GM18870 (cell line): ENCODE measurements around the gene ST6GALNAC4.

Source experiments
- ATAC-seq: cut with Tn5 transposase; IDR thresholded peaks from one replicate; pipeline ENCODE4 v1.9.1; 2021; ENCODE audit warnings: moderate library complexity; ENCODE audit not compliant: unreplicated experiment

Gene ST6GALNAC4

GRCh38 chr9:127915801-127916719, 781 bp downstream of the ST6GALNAC4 start:
- ATAC-seq: no peak

DNA sequence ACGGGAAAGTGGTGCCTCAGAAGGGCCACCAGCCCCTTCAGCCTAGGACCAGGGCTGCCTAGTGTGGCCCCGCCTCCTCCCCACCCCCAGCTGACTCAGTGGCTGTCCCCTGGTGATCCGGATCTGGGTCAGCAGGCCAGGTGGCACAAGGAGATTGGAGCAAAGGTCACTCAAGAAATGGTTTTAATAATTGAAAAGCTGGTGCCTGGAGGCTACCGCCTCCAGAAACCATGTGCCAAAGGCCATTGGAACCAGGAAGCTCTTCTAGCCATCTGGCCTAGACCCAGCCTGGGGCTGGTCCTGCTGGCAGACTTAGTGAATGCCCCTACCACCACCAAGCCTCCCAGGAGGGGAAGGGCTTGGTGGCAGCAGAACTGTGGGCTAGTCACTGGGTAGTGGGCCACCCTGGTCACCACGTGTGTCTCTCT, 1.5 kb downstream of the ST6GALNAC4 start:
- ATAC-seq: no peak

GRCh38 chr9:127913682-127914081, 3.2 kb downstream of the ST6GALNAC4 start:
- ATAC-seq: no peak

DNA sequence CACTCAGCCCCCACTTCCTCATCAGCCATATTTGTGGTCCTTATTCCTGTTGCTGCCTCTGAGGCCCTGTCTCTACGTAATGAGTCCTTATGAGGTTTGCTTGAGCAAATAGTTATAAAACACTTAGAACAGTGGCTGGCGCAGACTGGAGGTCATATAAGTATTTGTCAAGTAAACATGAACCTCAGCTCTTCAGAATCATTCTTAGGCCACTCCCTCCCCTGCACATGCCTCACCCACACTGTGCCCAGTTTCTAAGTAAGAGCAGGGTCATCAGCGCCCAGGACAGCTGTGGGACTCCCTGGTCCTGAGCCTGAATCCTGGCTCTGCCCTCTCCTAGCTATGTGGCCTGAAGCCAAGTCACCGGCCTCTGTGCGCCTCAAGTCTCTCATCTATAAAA, 4.0 kb downstream of the ST6GALNAC4 start:
- ATAC-seq: no peak

DNA sequence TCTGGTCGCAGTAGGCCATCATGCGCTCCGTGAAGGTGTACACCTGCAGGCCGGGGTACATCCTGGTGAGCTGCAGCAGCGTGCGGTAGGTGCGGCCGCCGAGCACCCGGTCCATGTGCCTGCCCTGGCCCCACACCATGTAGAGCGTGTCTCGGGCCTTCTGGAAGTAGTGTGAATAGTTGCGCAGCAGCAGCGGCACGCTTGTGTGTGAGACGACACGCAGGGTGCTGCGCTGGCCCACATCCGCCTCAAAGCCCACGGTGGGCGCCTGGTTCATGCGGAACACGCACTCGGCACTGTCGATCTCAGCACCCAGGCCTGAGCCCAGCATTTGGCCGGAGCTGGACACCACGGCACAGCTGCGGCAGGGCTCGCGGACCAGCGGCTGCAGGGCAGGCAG, 4.5 kb downstream of the ST6GALNAC4 start:
- ATAC-seq: no peak

DNA sequence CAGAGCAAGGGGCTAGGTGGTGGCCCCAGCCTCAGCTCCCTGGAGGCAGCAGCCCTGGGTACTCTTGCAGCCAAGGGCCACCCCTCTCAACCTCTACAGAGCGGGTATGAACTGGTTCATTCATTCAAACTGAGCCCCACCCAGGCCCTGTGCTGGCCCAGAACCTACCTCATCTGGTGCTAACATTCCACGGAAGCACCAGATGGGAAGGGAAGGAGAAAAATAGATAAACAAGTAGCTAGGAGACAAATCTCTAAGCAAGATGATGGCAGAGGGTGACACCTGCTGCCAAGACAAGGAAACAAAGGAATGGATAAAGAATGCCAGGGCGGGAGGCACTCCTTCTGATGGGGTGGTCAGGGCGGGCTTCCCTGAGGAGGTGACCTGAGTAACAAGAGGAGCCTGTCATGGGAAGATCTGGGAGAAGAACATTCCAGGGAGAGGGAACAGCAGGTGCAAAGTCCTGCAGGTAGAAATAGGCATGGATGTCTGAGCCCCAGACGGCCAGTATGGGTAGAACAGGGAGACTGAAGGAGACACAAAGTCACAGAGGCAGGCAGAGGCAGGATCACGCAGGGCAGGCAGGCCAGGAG, 6.1 kb downstream of the ST6GALNAC4 start:
- ATAC-seq: no peak

DNA sequence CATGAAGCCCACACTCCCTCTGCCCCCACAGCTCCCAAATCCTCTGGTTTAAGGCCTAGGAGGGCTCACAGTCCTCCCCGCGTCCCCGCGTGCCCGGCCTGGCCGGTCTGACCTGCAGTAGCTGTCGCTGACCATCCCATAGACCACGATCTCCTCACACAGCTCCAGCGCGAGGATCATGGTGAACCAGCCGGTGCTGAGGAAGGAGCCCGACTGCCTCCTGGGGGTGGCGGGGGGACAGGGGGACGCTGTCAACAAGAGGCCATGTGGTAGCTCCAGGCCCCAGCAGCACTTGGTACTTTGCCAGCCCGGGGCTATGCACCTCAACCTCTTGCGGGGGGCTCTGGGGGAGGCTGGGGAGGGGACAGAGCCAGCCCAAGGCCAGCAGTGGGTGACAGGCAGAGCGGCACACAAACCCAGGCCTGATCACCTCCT, 7.0 kb downstream of the ST6GALNAC4 start:
- no peak for ATAC-seq

DNA sequence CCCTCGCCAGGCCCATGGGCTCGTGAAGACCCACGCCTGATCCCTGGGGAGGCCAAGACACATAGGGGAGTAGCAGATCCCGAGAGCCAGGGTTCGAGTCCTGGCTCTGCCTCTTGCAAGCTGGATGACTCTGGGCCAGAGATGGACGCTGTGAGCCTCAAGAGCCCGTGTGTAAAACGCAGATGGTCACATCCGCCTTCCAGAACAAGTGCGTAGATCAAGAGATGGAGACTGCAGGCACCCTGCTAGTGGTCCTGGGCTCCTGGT, 8.2 kb downstream of the ST6GALNAC4 start:
- no peak for ATAC-seq

- ATAC-seq: no peak
Observed at GRCh38 chr9:127907867-127908659, 8.8 kb downstream of the ST6GALNAC4 start.

GRCh38 chr9:127905788-127906191, 11.1 kb downstream of the ST6GALNAC4 start:
- no peak for ATAC-seq

DNA sequence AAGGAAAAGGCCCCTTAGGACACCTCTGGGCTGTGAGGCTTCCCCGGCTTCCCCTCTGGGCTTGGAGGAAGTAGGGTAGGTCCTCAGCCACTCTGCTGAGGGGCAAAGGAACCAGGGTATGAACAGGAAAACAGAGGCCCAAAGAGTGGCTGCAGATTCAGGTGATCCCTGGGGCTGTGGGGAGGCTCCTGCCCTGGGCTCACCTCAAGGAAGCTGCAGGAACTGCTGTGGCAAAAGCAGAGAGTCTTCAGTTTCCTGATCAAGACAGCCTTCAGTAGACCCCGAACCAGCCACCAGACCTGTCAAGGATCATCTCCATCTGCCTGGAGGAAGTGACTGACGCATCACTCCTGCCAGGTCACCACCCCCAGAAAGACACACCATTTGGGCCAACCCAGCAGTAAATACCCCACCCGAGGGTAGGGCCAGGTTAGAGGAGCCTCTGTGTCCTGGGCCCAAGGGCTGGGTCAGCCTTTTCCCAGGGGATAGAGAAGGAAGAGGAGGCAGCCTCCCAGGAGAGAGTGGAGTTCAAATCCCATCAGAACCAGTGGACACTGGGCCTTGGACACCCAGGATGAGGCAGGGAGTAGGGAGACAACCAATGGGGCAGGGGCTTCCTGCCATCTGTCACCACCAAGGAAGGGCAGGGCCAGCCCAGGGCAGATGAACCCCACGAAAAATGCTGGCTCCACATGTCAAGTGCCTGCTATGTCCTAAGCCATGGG, 11.7 kb downstream of the ST6GALNAC4 start:
- ATAC-seq: no peak

GRCh38 chr9:127904561-127905003, 12.3 kb downstream of the ST6GALNAC4 start:
- no peak for ATAC-seq

DNA sequence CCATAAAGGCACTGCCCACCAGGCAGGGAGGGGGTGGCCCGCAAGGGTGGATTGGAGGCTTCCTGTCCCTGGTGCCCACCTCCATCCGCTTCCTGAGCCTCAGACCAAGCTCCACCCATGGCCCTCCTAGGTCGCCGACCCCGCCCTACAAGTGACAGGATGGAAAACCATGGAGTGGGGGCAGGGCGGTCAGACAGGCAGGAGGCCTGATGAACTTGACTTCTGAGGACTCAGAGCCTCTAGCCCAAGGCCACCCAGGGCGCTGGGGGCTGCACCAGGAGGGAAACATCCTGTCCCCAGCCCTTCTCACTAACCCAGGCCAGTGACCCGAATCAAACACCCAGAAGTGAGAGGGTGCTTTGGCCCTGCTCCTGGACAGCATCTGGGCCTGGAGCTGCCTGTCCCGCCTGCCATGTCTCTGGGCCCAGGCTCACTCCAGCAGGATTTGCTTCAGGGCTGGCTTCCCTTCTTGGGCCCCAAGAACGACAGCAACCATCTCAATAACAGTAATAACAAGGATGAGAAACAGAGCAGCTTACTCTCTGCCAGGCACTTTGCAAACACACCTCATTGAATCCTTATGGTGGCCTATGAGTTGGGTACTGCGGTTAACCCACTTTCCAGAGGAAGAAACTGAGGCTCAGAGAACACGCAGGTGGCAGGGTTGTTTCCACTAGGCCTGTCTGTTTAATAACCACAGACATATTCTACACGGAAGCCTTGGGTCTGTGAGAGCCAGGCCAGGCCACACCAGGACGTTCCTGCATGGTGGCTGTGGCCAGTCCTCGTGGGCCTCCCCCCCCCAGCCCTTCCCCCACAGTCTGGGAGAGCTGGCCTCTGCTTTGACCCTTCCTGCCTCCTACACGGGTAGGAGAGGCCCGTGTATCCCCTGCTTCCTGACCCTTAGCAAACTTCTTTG, 13.0 kb downstream of the ST6GALNAC4 start:
- no peak for ATAC-seq

DNA sequence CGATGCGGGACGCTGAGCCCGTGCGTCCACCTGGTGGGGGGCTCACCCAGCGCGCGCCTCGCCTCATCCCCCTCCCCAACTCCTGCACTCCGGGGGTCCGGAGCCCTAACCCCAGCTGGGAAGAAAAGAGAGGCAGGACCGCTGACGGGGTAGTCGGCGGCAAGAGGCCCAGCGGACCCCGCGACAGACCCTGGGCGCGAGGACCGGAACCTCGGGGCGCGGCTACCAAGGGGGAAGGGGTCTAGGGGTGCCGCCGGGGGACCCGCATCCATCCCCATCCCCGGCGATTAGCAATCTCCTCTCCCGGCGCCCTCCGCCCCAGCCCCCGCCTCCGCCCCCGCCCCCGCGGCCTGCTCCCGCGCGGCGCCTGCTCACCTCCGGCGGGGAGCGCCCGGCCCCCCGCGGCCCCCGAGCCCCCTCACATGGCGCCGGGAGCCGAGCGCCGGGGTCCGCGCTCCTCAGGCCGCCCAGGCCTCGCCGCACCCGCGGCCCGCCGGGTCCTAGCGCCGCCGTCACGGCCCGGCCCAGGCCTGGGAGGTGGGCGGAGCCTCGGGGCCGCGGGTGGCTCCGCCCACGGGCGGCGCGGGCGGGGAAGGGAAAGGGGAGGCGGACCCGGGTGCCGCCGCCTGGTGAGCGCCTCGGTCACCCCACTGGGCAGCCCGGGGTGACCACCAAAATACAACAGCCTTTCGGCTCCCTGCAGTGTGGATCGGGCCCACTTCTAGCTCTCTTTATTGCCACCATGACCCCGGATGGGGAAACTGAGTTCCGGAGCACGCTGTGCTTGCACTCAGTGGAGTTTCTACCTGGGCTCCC, 17.5 kb downstream of the ST6GALNAC4 start, which contains the start of gene ST6GALNAC6:
TSS of gene ST6GALNAC6 (minus strand) at position 476 of the 816 bp plus-strand sequence. CDS start 1,622 bp downstream, outside the sequence.
- ATAC-seq: no peak

GRCh38 chr9:127898433-127899127, 18.3 kb downstream of the ST6GALNAC4 start:
- ATAC-seq: no peak

DNA sequence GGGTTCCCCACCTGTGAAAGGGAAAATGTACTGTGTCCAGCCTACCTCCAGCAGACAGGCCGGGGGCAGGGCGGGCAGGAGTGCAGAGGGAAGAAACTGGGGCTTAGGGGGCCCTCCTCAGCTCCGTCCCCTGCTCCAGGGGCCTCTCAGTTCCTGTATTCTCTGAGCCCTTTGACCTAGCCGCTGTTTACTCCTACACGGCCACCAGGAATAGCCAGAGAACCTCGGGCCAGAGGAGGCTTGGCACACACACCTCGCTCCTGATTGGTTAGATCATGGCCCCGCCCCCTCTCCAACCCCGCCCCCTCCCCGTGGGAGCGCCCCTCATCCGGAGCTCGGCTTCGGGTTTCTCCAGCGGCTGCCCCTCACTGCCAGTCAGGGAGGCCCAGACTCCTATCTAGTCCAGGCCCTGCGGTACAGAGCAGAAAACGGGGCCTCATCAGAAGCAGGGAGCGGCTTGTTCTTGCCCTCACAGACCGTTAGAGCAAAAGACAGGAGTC, 19.6 kb downstream of the ST6GALNAC4 start:
- no peak for ATAC-seq

- ATAC-seq: no peak
Observed at GRCh38 chr9:127896395-127897192, 20.2 kb downstream of the ST6GALNAC4 start.
